Activated naive CD8-positive, alpha-beta T cell treated with anti-CD3 and anti-CD28 coated beads for 36 hours (primary cell): ENCODE measurements around the gene GFOD1. TPM values are rescaled to one million over a fixed set of nuclear protein-coding genes. Genes with fewer than 3 reads are reported as not detected.

Experiments
- DNase-seq: peaks from one replicate; pipeline ENCODE4 v3.0.0; 2021
- H3K27ac Mint-ChIP-seq: one replicate; pipeline ENCODE4 v1.8.0; 2022; ENCODE audit warnings: mild to moderate bottlenecking, moderate library complexity, mixed read lengths
- H3K27me3 Mint-ChIP-seq: one replicate; pipeline ENCODE4 v1.8.0; 2022; ENCODE audit warnings: mild to moderate bottlenecking, mixed read lengths
- H3K36me3 Mint-ChIP-seq: one replicate; pipeline ENCODE4 v1.8.0; 2021; ENCODE audit warnings: mild to moderate bottlenecking, mixed read lengths
- H3K4me1 Mint-ChIP-seq: one replicate; pipeline ENCODE4 v1.8.0; 2021; ENCODE audit warnings: mixed read lengths
- H3K4me3 Mint-ChIP-seq: one replicate; pipeline ENCODE4 v1.8.0; 2022; ENCODE audit warnings: mild to moderate bottlenecking, moderate library complexity, mixed read lengths
- H3K9me3 Mint-ChIP-seq: one replicate; pipeline ENCODE4 v1.8.0; 2022; ENCODE audit warnings: mixed read lengths
- total RNA-seq, 2 experiments: library from RNA; stranded (reverse); gene quantifications; one replicate each; pipeline ENCODE4 v1.2.3, GENCODE V29; 2021

GFOD1 gene
- total RNA-seq, 2 experiments from 2014 or later, result 12.8 to 13.0 TPM

DNA sequence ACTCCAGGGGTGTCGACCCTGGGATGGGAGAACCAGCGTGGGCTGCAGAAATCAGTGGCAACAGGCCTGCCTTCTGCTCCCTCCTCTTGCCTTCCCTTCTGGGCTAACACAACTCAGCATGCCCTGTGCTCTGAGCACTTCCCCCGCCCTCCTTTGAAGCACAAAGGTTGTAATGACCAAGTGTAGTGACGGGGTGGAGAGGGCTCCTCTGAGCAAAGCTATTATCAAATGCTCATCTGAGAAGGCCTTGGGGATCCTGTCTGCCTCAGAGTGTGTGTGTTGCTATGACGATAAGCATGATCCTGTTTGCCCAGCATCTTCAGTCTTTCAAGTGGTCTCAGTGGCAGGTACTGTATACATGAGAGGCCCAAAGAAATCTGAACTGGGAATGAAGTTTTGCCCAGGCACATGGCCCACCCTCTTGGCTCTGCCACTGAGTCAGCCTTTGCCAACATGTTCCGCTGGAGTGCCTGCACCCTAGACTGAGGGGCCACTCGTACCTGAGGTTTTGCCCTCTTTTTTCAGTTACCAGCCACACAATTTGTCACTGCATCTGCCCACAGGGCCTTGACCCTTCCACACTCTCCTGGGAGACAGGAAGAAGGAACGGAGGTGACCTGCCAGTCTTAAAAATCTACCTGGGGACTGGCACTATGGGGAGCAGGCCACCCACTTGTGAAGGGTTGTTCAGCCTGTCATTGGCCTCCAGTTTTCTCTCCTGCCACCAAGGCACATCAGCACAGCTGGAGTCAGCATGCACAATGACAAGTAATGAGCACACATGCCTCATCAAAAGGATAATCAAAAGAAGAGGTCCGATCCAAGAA is 74.5 kb downstream of the GFOD1 start:
- H3K36me3 Mint-ChIP-seq, result peaks cover 11% of the 10 kb centered on the region
- H3K9me3 Mint-ChIP-seq, result no peaks in the 10 kb centered on the region
- H3K4me3 Mint-ChIP-seq, result no peak overlapping the region
- DNase-seq, result no peak
- H3K27me3 Mint-ChIP-seq, result no peaks in the 10 kb centered on the region
- no peaks in the 10 kb centered on the region for H3K4me1 Mint-ChIP-seq
- no peak overlapping the region for H3K27ac Mint-ChIP-seq

DNA sequence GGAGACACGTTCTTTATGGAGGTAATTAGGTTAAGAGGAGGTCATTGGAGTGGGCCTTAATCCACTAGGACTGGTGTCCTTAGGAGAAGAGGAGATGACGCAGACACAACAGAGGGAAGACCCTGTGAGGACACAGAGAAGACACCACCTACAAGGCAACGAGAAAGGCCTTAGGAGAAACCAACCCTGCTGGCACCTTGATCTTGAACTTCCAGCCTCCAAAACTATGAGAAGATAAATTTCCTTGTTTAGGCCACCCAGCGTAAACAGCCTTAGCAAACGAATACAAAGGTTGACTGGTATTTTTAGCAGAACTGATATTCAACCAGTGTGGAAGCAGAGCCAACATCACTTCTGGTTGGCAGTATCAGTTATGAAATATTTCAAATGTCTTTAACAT is 75.2 kb downstream of the GFOD1 start:
- Mint-ChIP-seq H3K27ac (no peak overlapping the region), H3K9me3 (no peaks in the 10 kb centered on the region), H3K36me3 (peaks cover 11% of the 10 kb centered on the region), H3K4me1 (peaks cover under 1% of the 10 kb centered on the region), H3K4me3 (no peak overlapping the region), H3K27me3 (no peaks in the 10 kb centered on the region)
- no peak for DNase-seq

DNA sequence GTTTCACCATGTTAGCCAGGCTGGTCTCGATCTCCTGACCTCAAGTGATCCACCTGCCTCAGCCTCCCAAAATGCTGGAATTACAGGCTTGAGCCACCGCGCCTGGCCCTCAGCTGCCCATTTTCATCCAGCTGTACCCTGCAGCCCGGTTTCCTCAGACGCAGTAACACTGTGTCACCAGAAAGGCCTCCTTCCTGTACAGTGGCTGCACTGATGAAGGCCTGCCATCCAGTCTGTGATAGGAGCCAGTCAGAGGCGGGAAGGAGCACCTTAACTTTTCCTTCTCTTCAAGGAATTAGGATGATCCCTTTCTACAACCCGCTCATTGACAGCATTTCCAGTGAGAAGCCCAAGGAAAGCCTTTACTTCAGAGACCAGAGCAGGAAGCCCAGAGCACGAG is 75.9 kb downstream of the GFOD1 start:
- Mint-ChIP-seq H3K4me1 (peaks cover 7% of the 10 kb centered on the region), H3K27ac (no peak overlapping the region), H3K9me3 (no peaks in the 10 kb centered on the region), H3K36me3 (peaks cover 14% of the 10 kb centered on the region), H3K4me3 (no peak overlapping the region), H3K27me3 (no peaks in the 10 kb centered on the region)
- DNase-seq, result no peak

DNA sequence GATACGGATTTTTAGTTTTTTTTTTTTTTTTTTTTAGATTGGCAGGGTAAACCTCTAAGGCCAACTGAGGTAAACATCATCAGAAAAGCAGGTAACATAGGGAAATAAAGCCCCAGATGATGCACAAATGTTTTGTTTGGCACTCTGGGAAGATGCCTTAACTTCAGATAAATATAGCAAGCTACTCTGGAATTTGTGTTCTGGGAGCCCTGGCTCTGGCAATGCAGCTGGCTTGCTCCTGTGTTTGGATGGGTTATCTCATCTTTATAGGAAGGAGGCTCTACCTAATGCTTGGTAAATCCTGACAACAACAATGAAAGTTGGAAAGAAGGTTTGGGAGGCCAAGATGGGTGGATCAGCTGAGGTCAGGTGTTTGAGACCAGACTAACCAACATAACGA is 77.4 kb downstream of the GFOD1 start:
- no peak overlapping the region for H3K27ac Mint-ChIP-seq
- H3K4me1 Mint-ChIP-seq, result peaks cover 7% of the 10 kb centered on the region
- H3K9me3 Mint-ChIP-seq, result no peaks in the 10 kb centered on the region
- DNase-seq, result no peak
- H3K36me3 Mint-ChIP-seq, result peaks cover 7% of the 10 kb centered on the region
- no peaks in the 10 kb centered on the region for H3K27me3 Mint-ChIP-seq
- no peak overlapping the region for H3K4me3 Mint-ChIP-seq

DNA sequence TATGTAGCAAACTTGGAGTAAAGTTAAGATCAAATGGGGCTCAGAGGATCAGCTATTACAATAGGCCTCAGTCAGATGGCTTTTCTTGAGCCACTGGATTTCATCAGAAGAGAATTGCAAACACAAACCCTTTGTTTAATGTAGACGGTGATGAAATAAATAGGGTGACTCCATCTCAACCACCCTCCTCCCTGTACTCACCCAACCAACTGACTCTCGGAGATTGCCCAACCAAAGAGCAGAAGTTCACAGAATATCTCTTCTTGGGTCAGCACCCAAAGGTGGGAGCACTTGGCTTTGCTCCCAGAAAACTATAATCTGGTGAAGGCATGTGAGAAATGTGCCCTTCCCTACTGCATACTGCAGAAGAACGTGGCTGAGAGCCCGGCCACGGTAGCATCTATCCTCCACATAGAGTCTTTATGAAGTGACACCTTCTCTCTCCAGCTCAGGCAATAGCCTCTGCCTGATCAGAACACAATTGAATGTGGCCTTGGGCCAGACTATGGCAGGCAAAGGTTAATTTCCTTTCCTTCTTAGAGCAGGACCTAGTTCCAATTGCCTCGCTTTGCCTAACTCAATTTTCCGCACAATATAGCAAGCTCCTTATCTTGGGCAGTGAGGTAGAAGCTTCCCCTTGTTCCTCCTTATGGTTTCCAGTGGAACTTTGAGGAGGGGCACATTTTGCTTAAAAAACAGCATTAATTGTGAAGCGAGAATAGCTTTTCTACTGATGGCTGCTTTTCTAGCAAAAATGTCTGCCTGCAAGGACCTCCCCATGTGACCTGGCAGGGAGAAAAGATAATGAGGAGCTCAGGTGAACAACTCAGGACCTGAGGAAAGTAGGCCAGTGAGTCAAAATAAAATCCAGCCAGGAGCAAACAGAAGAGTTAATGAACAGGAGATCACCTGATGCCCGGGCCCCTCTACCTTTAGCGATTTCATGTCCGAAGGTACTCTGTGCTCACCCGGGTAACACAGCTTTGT is 79.4 kb downstream of the GFOD1 start:
- Mint-ChIP-seq H3K4me3 (no peak overlapping the region), H3K36me3 (peaks cover 5% of the 10 kb centered on the region), H3K27ac (no peak overlapping the region), H3K27me3 (no peaks in the 10 kb centered on the region), H3K4me1 (peaks cover 7% of the 10 kb centered on the region), H3K9me3 (no peaks in the 10 kb centered on the region)
- DNase-seq, result no peak

DNA sequence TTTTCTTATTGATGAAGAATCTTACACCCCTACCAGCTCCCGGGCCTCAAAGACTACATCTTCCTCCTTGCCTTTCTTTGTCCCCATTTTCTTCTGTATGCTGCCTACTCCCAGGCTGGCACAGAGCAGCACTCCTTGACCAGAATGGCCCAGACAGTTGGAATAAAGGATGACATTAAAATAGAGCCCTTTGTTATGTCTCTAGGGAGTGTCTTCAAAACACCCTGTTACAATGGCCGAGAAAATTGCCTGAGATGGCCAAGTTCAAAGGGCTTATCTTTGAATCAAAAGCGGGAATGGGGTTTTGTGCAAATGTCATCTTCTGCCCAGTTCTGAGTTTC is 80.1 kb downstream of the GFOD1 start:
- no peaks in the 10 kb centered on the region for H3K27me3 Mint-ChIP-seq
- H3K4me1 Mint-ChIP-seq, result peaks cover 7% of the 10 kb centered on the region
- H3K4me3 Mint-ChIP-seq, result no peak overlapping the region
- no peak for DNase-seq
- no peak overlapping the region for H3K27ac Mint-ChIP-seq
- no peaks in the 10 kb centered on the region for H3K9me3 Mint-ChIP-seq
- peaks cover 5% of the 10 kb centered on the region for H3K36me3 Mint-ChIP-seq

DNA sequence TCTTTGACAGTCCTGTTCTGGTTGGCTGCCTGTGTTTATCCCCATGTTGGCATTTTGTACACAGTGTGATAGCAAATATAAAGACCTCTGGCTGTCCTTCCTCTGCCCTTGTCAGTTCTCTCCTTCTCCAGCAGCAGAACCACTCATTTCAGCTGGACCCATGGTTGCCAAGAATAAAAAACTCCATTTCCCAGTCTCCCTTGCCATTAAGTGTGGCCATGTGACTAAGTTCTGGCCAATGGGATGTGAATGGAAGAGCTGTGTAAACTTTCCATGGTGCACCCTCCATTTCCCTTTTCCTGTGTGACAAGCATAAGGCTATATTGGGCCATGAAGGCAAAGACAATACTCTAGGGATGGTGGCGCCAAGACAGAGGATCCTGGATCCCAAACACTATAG is 80.6 kb downstream of the GFOD1 start:
- H3K9me3 Mint-ChIP-seq, result no peaks in the 10 kb centered on the region

DNA sequence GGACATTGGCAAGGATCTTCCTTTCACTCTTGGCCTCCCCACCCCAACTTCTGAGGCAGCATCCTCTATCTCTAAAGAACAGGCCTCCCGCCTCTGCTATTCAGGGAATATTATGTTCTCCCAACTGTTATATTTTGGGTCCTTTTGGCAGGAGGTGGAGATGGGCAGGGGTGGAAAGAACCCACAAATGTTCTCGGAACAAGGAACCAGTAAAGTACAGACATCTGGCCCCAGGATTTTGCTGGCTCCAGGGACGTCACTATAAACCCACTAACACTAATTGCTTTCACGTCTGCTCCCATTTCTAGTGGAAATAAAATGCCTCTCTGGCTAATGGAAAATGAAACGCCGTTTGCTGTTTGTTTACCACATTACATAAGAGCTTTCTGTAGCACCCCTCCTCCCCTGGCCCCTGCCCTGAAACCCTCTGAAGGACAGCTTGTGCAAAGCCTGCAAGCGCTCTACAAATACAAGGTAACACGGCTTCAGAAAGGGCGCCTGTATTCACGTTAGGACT is 81.4 kb downstream of the GFOD1 start:
- Mint-ChIP-seq H3K36me3 (peaks cover 6% of the 10 kb centered on the region), H3K27me3 (no peaks in the 10 kb centered on the region), H3K4me3 (no peak overlapping the region), H3K27ac (no peak overlapping the region), H3K4me1 (peaks cover 7% of the 10 kb centered on the region), H3K9me3 (no peaks in the 10 kb centered on the region)
- DNase-seq, result no peak

More for the DNA sequence above, 80.6 kb downstream of the GFOD1 start:
- H3K4me1 Mint-ChIP-seq, result peaks cover 7% of the 10 kb centered on the region
- no peaks in the 10 kb centered on the region for H3K27me3 Mint-ChIP-seq
- H3K4me3 Mint-ChIP-seq, result no peak overlapping the region
- no peak overlapping the region for H3K27ac Mint-ChIP-seq
- DNase-seq, result no peak
- peaks cover 5% of the 10 kb centered on the region for H3K36me3 Mint-ChIP-seq

DNA sequence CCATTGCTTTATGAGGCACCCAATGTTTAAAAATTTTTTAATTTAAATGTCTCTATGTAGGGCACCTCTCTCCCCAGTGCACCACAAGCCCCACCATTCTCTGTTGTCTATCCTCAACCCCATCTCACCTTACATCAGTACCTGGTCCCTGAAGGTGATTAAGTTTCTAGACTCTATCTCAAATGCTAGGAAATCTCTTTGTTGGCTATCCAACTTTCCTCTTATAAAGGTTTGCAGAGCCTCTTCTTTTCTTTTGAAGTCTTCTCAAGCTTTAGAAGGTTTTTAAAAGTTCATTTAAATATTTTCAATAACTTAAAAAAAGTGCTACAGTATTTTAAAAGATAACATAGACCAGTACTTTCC is 82.5 kb downstream of the GFOD1 start:
- Mint-ChIP-seq H3K4me3 (no peak overlapping the region), H3K27me3 (no peaks in the 10 kb centered on the region), H3K4me1 (peaks cover 14% of the 10 kb centered on the region), H3K27ac (no peak overlapping the region), H3K9me3 (no peaks in the 10 kb centered on the region), H3K36me3 (peaks cover 7% of the 10 kb centered on the region)
- no peak for DNase-seq

DNA sequence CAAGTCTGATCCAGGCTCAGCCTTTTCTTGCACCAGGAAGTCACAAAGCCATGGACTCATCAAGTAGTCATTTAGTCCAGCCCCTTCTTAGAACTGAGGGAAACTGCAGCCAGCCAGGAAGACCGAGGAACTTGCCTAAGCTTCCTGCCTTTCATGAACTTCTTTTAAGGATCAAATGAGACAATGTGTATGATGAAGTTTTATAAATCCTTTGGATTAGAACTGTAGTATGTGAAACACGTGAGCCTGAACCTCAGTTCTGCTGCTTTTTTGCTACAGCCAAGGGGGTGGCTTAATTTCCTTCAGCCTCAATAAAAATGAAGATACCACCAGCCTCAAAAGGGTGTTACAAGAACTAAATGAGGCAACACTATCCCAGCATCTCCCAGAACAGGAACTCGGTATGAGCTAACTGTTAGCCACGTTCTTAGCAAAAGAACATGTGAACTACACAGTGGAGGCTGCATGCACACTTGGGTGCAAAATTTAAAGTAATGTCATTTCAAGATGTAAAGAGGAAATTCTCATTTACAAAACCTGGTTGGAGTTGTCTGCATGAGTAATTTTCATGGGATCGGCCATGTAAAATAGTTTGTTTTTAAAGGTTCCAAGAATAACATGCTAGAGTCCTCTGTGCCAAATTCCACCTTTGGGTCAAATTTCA is 83.0 kb downstream of the GFOD1 start:
- Mint-ChIP-seq H3K36me3 (peaks cover 7% of the 10 kb centered on the region), H3K27ac (no peak overlapping the region), H3K4me1 (peaks cover 14% of the 10 kb centered on the region), H3K27me3 (no peaks in the 10 kb centered on the region), H3K4me3 (no peak overlapping the region), H3K9me3 (no peaks in the 10 kb centered on the region)
- no peak for DNase-seq

DNA sequence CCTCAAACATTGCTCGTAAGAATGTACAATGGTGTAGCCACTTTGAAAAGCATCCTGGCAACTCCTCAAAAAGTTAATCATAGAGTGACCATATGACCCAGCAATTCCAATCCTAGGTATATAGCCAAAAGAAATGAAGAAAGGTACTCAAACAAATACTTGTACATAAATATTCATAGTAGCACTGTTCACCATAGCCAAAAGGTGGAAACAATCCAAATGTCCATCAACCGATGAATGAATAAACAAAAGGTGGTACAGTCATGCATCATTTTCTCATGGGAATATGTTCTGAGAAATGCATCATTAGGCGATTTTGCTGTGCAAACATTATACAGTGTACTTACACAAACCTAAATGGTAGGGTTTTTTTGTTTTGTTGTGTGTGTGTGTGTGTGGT is 84.7 kb downstream of the GFOD1 start:
- Mint-ChIP-seq H3K4me1 (peaks cover 14% of the 10 kb centered on the region), H3K9me3 (no peaks in the 10 kb centered on the region), H3K27ac (no peak overlapping the region), H3K4me3 (no peak overlapping the region), H3K27me3 (no peaks in the 10 kb centered on the region), H3K36me3 (peaks cover 7% of the 10 kb centered on the region)
- no peak for DNase-seq

DNA sequence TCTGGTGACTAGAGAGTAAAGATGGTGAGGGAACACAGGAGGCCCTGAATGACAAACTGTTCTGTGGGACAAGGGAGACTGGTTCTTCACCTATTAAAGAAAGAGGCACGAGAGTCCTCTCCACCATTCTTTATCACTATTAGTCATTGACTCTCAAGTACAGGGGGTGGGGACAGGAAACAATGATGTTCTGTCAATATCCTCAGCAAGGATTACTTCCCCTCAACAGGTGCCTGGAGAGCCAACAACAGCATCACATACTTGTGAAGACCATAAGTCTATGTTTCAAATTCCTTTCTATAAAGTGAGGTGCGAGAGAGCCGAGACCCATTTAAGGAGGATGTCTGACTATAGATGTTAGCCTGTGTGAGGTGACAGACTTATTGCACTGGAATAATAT is 86.6 kb downstream of the GFOD1 start:
- Mint-ChIP-seq H3K4me3 (no peak overlapping the region), H3K27ac (no peak overlapping the region), H3K27me3 (no peaks in the 10 kb centered on the region), H3K36me3 (peaks cover 2% of the 10 kb centered on the region), H3K9me3 (no peaks in the 10 kb centered on the region), H3K4me1 (peaks cover 11% of the 10 kb centered on the region)
- DNase-seq, result no peak

DNA sequence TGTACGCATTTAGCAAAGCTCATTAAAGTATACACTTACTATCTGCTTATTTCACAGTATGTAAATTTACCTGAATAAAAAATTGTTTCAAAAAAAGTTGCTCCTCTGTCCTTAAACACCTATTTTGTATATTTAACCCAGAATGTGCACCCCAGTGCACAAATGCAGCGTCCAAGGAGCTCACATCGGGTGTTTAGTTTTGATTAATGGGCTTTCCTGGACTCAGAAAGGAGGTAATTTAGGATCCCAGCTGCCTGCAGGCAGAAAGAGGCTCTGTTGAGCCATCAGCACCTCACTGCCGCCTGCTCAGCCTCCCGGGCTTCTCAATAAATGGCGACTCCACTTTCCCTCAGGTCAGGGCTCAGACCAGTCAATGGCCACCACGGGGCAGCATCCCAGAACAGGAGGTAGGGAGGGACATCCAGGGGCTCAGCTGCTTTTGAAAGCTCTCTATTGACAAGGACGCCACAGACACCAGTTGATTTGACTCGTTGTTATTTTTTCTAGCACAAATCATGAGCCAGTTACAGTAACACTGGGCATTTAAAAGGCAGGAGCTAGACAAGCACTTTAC is 88.9 kb downstream of the GFOD1 start:
- no peaks in the 10 kb centered on the region for H3K27me3 Mint-ChIP-seq
- DNase-seq, result no peak
- H3K27ac Mint-ChIP-seq, result no peak overlapping the region
- no peak overlapping the region for H3K4me3 Mint-ChIP-seq
- H3K36me3 Mint-ChIP-seq, result peaks cover 2% of the 10 kb centered on the region
- no peaks in the 10 kb centered on the region for H3K9me3 Mint-ChIP-seq
- peaks cover 11% of the 10 kb centered on the region for H3K4me1 Mint-ChIP-seq

DNA sequence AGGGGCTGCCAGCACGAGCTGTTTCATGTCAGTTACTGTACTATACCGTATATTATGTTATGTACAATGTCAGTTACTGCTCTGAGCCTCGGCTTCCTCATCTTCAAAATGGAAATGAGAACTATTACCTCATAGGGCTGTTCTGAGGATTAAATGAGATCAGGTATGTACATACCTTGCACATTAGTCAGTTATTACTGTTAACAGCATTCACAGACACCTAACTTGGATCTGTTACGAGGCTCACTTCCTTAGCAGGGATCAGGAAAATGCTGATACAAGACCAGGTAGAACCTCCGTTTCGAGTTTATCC is 89.4 kb downstream of the GFOD1 start:
- H3K4me1 Mint-ChIP-seq, result peaks cover 11% of the 10 kb centered on the region
- no peak for DNase-seq
- no peak overlapping the region for H3K27ac Mint-ChIP-seq
- H3K27me3 Mint-ChIP-seq, result no peaks in the 10 kb centered on the region
- peaks cover 2% of the 10 kb centered on the region for H3K36me3 Mint-ChIP-seq
- H3K4me3 Mint-ChIP-seq, result no peak overlapping the region
- H3K9me3 Mint-ChIP-seq, result no peaks in the 10 kb centered on the region
